Measurements from ENCODE around the gene CFAP46.

DNA sequence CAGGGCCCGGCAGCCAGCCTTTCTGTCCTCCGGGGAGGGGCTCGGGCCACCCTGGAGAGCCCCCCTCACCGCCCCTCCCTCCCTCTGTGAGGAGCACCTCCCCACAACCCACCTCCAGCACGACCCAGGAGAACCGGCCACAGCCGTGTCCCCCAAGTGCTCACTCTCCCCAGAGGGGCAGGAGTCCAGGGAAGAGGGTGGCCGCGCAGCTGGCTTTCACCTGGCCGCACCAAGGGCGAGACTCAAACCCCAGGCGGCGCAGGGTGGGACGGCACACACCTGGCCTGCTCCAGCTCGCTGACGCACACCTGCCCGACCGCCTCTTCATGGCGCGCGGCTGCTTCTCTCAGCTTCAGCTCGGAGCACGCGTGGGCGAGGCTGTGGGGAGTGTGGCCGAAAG is 73.4 kb downstream of the CFAP46 start:
- TF ChIP-seq, protein P1, sequence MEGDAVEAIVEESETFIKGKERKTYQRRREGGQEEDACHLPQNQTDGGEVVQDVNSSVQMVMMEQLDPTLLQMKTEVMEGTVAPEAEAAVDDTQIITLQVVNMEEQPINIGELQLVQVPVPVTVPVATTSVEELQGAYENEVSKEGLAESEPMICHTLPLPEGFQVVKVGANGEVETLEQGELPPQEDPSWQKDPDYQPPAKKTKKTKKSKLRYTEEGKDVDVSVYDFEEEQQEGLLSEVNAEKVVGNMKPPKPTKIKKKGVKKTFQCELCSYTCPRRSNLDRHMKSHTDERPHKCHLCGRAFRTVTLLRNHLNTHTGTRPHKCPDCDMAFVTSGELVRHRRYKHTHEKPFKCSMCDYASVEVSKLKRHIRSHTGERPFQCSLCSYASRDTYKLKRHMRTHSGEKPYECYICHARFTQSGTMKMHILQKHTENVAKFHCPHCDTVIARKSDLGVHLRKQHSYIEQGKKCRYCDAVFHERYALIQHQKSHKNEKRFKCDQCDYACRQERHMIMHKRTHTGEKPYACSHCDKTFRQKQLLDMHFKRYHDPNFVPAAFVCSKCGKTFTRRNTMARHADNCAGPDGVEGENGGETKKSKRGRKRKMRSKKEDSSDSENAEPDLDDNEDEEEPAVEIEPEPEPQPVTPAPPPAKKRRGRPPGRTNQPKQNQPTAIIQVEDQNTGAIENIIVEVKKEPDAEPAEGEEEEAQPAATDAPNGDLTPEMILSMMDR (conservative IDR thresholded peaks at IDR 0.05; ENCODE audit: low read length) = no peak
- no peak for TF ChIP-seq EZH2phosphoT487 (IDR thresholded peaks at IDR 0.05; ENCODE audit: borderline replicate concordance)
